Upper lobe of right lung (tissue), 1 donor: Measurements from ENCODE around the gene MMP15. TPM values are rescaled to one million over a fixed set of nuclear protein-coding genes. Genes with fewer than 3 reads are reported as not detected.

Experiments
- ATAC-seq: fragments of 200-7000 bp; cut with Tn5 transposase; one replicate; pipeline ENCODE4 v1.9.1; 2020; ENCODE audit warnings: mild to moderate bottlenecking, moderate library complexity
- DNase-seq: peaks from one replicate; pipeline ENCODE4 v3.0.0-alpha.2; 2020
- H3K27ac ChIP-seq: fragments of 200-600 bp; one replicate; pipeline ENCODE4 v1.8.0; 2022
- H3K27me3 ChIP-seq: fragments of 200-600 bp; one replicate; pipeline ENCODE4 v1.8.0; 2022; ENCODE audit warnings: mild to moderate bottlenecking
- H3K36me3 ChIP-seq: fragments of 200-600 bp; one replicate; pipeline ENCODE4 v1.8.0; 2022
- H3K4me1 ChIP-seq: fragments of 200-600 bp; one replicate; pipeline ENCODE4 v1.8.0; 2022
- H3K4me3 ChIP-seq: fragments of 200-600 bp; one replicate; pipeline ENCODE4 v1.8.0; 2022; ENCODE audit warnings: mild to moderate bottlenecking
- H3K9me3 ChIP-seq: fragments of 200-600 bp; one replicate; pipeline ENCODE4 v1.8.0; 2022
- CTCF ChIP-seq: fragments of 200-600 bp; IDR thresholded peaks from one replicate; pipeline ENCODE4 v1.8.0; 2022; ENCODE audit warnings: antibody characterized with exemption
- intact Hi-C: fragments of 100-400 bp; cut with DNase I; formaldehyde crosslinking; loops from one replicate; pipeline ENCODE4 v1.11.0; 2022
- total RNA-seq: library from RNA; stranded (reverse); fragmentation: NEBNext Ultra II Directional; extraction: Animal tissue kit (Norgen Biotek cat#: 25700); gene quantifications from one replicate; pipeline ENCODE4 v1.2.1, GENCODE V29; 2021
- donor health status: DM: no; HTN: yes; CAD: no; lungs with severe emphysema.

MMP15 gene
- total RNA-seq, 1 donor from 2014 or later = 25.2 TPM

DNA sequence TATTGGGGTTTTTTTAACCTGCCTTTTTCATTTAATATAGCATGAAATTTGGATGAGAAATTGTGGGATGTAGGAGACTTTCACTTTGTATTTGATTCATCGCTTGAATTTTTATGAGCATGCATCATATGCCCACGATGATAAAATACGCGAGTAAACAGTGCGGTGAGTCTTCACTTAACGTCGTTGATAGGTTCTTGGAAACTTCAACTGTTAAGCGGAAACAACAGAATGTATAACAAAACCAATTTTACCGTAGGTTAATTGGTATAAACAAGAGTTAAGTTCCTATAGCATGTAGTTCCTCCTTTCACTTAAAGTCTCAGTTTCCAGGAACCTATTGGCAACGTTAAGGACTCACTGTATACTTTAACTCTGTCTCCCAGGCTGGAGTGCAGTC lies 28.7 kb downstream of the MMP15 start:
- DNase-seq = no peak
- Histone ChIP-seq H3K27ac (no peak overlapping the region), H3K27me3 (no peaks in the 10 kb centered on the region), H3K36me3 (no peaks in the 10 kb centered on the region), H3K4me1 (no peaks in the 10 kb centered on the region), H3K9me3 (no peaks in the 10 kb centered on the region), H3K4me3 (no peak overlapping the region)
- no peak for ATAC-seq
- TF ChIP-seq CTCF = no peak
- intact Hi-C loops = no loop called here

DNA sequence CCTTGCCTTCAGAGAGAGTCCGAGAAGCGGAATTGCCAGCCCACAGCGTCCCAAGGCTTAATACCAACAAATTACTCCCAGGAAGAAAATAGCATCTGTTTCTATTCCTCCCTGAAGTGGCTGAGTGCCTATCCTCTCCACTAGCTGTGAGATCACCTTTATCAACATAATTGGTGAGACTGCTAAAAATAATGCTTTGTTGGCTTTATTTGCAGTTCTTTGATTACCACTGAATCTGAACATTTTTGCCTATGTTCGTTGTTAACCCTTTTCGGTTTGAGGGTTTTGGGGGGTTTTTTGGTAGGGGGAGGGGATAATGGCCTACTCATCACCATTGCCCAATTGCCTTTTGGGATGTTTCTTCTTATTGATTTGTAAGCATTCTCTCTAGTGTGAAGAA lies 31.0 kb downstream of the MMP15 start:
- Histone ChIP-seq H3K36me3 (no peaks in the 10 kb centered on the region), H3K27ac (no peak overlapping the region), H3K27me3 (no peaks in the 10 kb centered on the region), H3K4me1 (no peaks in the 10 kb centered on the region), H3K4me3 (no peak overlapping the region), H3K9me3 (no peaks in the 10 kb centered on the region)
- DNase-seq = no peak
- intact Hi-C loops = no loop called here
- ATAC-seq = no peak
- TF ChIP-seq CTCF = no peak

GRCh38 chr16:58057121-58057520 lies 31.6 kb downstream of the MMP15 start:
- H3K27me3 ChIP-seq = no peaks in the 10 kb centered on the region

GRCh38 chr16:58057784-58058183 lies 32.2 kb downstream of the MMP15 start:
- H3K4me1 ChIP-seq = no peaks in the 10 kb centered on the region
- H3K4me3 ChIP-seq = no peak overlapping the region
- DNase-seq (no peak), ATAC-seq (no peak)
- intact Hi-C loops = no loop called here
- H3K9me3 ChIP-seq = no peaks in the 10 kb centered on the region
- H3K27ac ChIP-seq = no peak overlapping the region
- no peaks in the 10 kb centered on the region for H3K27me3 ChIP-seq
- no peak for TF ChIP-seq CTCF
- no peaks in the 10 kb centered on the region for H3K36me3 ChIP-seq

More at GRCh38 chr16:58057121-58057520, 31.6 kb downstream of the MMP15 start:
- no peaks in the 10 kb centered on the region for H3K36me3 ChIP-seq
- no peak overlapping the region for H3K4me3 ChIP-seq
- intact Hi-C loops = no loop called here
- H3K27ac ChIP-seq = no peak overlapping the region
- no peak for DNase-seq
- ATAC-seq = no peak
- no peak for TF ChIP-seq CTCF
- H3K4me1 ChIP-seq = no peaks in the 10 kb centered on the region
- no peaks in the 10 kb centered on the region for H3K9me3 ChIP-seq

DNA sequence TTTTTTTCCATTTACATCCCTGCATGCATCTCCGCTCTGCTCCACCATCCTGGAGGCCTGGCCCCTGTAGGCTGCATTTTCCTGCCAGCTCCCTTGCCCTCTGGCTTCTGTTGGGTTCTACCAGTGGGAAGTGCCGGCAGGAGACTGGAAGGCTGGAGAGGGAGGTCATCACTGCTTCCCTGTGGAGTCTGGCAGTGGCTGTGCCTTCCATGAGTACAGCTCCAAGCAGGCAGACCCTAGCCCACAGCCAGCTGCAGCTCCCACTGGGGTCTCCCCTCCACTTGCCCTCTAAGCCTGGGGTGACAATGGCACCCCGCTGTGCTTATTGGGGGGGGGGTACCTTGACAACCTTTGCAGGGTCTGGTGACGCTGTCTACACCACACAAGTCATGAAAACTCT lies 37.3 kb downstream of the MMP15 start:
- Histone ChIP-seq H3K9me3 (no peaks in the 10 kb centered on the region), H3K36me3 (no peaks in the 10 kb centered on the region), H3K27me3 (no peaks in the 10 kb centered on the region), H3K4me3 (no peak overlapping the region), H3K4me1 (peaks cover 12% of the 10 kb centered on the region), H3K27ac (no peak overlapping the region)
- no peak for DNase-seq
- ATAC-seq = no peak
- intact Hi-C loops = no loop called here
- no peak for TF ChIP-seq CTCF

GRCh38 chr16:58063377-58064076 lies 38.0 kb downstream of the MMP15 start:
- no peak for TF ChIP-seq CTCF
- Histone ChIP-seq H3K27me3 (no peaks in the 10 kb centered on the region), H3K9me3 (no peaks in the 10 kb centered on the region), H3K36me3 (no peaks in the 10 kb centered on the region), H3K4me3 (no peak overlapping the region), H3K27ac (no peak overlapping the region), H3K4me1 (peaks cover 12% of the 10 kb centered on the region)
- no peak for DNase-seq
- intact Hi-C loops = no loop called here
- ATAC-seq = peak; percentile 59
